Measurements from ENCODE around the gene THADA.

The THADA gene

DNA sequence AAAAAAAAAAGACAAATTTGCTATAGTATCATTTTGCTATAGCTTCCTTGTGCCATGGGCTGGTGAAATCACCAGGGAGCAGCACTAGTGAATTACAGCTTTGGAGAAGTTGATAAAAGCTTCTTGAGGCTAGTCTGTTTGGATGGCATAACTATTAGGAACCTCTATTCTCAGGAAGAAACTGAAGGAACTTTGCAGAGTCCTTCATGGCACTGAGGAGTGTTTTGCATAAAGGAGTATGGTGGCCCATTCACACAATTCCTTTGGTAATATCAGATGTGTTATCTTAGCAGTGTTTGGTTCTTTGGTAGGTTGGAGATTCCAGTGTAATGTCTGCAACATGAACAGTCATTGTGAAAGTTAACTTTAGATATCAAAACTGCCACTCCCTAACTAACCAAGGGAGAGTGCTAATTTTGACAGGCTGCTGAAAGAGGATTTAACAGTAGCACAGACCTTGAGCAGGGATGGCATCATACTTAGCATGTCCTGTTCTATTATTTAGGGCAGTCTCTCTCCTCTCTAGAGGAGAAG, 292.8 kb downstream of the THADA start (continued):
- TF ChIP-seq REPIN1 (tag by site-specific recombination; IDR thresholded peaks at IDR 0.05; ENCODE audit: low read depth) (no peak), ZBTB21 (tag by site-specific recombination; IDR thresholded peaks at IDR 0.05) (no peak)

GRCh38 chr2:43302182-43302960, 293.5 kb downstream of the THADA start:
- no peaks in the 10 kb centered on the region for H3K36me3 ChIP-seq (ENCODE audit: control insufficient read depth in 2 of 2, insufficient read depth in 1 of 2, low read length in 2 of 2)
- ChIA-PET CTCF (no interaction called here), POLR2A (no interaction called here)
- TF ChIP-seq ZNF704 (tag by site-specific recombination; IDR thresholded peaks at IDR 0.05) = no peak
- TF ChIP-seq GLIS1 (tag by site-specific recombination; IDR thresholded peaks at IDR 0.05) = no peak
- peak; percentile 23; the same call in 1 of the 2 replicates for TF ChIP-seq PRDM1 (tag by site-specific recombination; IDR thresholded peaks at IDR 0.05)
- TF ChIP-seq ZNF121 (tag by site-specific recombination; IDR thresholded peaks at IDR 0.05) = peak; percentile 58; the same call in 1 of the 2 replicates
- no peaks in the 10 kb centered on the region for H3K9me3 ChIP-seq (ENCODE audit: control insufficient read depth, insufficient read depth, low read depth, low read length)
- H3K4me3 ChIP-seq (ENCODE audit: low read depth, low read length) = no peak overlapping the region
- peaks cover 17% of the 10 kb centered on the region for H3K4me1 ChIP-seq (ENCODE audit: control insufficient read depth, insufficient read depth, low read length)
- H3K27ac ChIP-seq (ENCODE audit: extremely low read depth, low read depth, low read length) = no peak overlapping the region

- no peaks in the 10 kb centered on the region for H3K9me3 ChIP-seq (ENCODE audit: control insufficient read depth, insufficient read depth, low read depth, low read length)
- no peak for TF ChIP-seq ZNF292 (tag by site-specific recombination; IDR thresholded peaks at IDR 0.05; ENCODE audit: borderline replicate concordance, low read depth)
- no peak for TF ChIP-seq ZBTB17 (tag by site-specific recombination; IDR thresholded peaks at IDR 0.05)
- TF ChIP-seq OVOL3 (tag by site-specific recombination; IDR thresholded peaks at IDR 0.05) = no peak
- TF ChIP-seq, protein P1, sequence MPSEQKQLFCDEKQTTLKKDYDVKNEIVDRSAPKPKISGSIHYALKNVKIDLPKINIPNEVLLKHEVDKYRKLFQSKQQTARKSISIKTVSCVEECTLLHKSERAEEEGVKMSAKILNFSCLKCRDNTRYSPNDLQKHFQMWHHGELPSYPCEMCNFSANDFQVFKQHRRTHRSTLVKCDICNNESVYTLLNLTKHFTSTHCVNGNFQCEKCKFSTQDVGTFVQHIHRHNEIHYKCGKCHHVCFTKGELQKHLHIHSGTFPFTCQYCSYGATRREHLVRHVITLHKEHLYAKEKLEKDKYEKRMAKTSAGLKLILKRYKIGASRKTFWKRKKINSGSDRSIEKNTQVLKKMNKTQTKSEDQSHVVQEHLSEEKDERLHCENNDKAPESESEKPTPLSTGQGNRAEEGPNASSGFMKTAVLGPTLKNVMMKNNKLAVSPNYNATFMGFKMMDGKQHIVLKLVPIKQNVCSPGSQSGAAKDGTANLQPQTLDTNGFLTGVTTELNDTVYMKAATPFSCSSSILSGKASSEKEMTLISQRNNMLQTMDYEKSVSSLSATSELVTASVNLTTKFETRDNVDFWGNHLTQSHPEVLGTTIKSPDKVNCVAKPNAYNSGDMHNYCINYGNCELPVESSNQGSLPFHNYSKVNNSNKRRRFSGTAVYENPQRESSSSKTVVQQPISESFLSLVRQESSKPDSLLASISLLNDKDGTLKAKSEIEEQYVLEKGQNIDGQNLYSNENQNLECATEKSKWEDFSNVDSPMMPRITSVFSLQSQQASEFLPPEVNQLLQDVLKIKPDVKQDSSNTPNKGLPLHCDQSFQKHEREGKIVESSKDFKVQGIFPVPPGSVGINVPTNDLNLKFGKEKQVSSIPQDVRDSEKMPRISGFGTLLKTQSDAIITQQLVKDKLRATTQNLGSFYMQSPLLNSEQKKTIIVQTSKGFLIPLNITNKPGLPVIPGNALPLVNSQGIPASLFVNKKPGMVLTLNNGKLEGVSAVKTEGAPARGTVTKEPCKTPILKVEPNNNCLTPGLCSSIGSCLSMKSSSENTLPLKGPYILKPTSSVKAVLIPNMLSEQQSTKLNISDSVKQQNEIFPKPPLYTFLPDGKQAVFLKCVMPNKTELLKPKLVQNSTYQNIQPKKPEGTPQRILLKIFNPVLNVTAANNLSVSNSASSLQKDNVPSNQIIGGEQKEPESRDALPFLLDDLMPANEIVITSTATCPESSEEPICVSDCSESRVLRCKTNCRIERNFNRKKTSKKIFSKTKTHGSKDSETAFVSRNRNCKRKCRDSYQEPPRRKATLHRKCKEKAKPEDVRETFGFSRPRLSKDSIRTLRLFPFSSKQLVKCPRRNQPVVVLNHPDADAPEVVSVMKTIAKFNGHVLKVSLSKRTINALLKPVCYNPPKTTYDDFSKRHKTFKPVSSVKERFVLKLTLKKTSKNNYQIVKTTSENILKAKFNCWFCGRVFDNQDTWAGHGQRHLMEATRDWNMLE (tag by site-specific recombination; conservative IDR thresholded peaks at IDR 0.05; ENCODE audit: low read depth) = no peak
- TF ChIP-seq ZNF146 (tag by site-specific recombination; IDR thresholded peaks at IDR 0.05) = no peak
- TF ChIP-seq ZEB2 (tag by site-specific recombination; IDR thresholded peaks at IDR 0.05) = no peak
- no peak for TF ChIP-seq MYNN (tag by site-specific recombination; IDR thresholded peaks at IDR 0.05; ENCODE audit: borderline replicate concordance)
- TF ChIP-seq ZNF426 (tag by site-specific recombination; IDR thresholded peaks at IDR 0.05) = no peak
- no peak for TF ChIP-seq KLF7 (tag by site-specific recombination; IDR thresholded peaks at IDR 0.05; ENCODE audit: borderline replicate concordance)
- TF ChIP-seq KLF17 (tag by site-specific recombination; IDR thresholded peaks at IDR 0.05) = no peak
- TF ChIP-seq, protein P2, sequence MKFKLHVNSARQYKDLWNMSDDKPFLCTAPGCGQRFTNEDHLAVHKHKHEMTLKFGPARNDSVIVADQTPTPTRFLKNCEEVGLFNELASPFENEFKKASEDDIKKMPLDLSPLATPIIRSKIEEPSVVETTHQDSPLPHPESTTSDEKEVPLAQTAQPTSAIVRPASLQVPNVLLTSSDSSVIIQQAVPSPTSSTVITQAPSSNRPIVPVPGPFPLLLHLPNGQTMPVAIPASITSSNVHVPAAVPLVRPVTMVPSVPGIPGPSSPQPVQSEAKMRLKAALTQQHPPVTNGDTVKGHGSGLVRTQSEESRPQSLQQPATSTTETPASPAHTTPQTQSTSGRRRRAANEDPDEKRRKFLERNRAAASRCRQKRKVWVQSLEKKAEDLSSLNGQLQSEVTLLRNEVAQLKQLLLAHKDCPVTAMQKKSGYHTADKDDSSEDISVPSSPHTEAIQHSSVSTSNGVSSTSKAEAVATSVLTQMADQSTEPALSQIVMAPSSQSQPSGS (tag by site-specific recombination; IDR thresholded peaks at IDR 0.05; ENCODE audit: low read depth) = no peak
- TF ChIP-seq ZNF747 (tag by site-specific recombination; IDR thresholded peaks at IDR 0.05) = no peak
- no peak for TF ChIP-seq ZNF704 (tag by site-specific recombination; IDR thresholded peaks at IDR 0.05)
- H3K36me3 ChIP-seq (ENCODE audit: control insufficient read depth in 2 of 2, insufficient read depth in 1 of 2, low read length in 2 of 2) = no peaks in the 10 kb centered on the region
- no peak overlapping the region for H3K4me3 ChIP-seq (ENCODE audit: low read depth, low read length)
- H3K27ac ChIP-seq (ENCODE audit: extremely low read depth, low read depth, low read length) = no peak overlapping the region
- H3K4me1 ChIP-seq (ENCODE audit: control insufficient read depth, insufficient read depth, low read length) = peaks cover 17% of the 10 kb centered on the region
- CTCF ChIA-PET = no interaction called here
- POLR2A ChIA-PET = no interaction called here
These were observed 294.9 kb downstream of the THADA start for GRCh38 chr2:43300781-43301583.

Data from HEK293 (cell line).